Urothelium cell line (cell line): ENCODE results near the gene SKAP2.

Experiments used
- DNase-seq: peaks from one replicate; pipeline ENCODE4 v3.0.0; 2011; ENCODE audit warnings: low spot score, mixed read lengths
- FAIRE-seq: peaks from 2 replicates; lab custom pipeline; 2011; peaks lifted over from hg19 to GRCh38; lab: Jason Lieb, UNC

Gene SKAP2

DNA sequence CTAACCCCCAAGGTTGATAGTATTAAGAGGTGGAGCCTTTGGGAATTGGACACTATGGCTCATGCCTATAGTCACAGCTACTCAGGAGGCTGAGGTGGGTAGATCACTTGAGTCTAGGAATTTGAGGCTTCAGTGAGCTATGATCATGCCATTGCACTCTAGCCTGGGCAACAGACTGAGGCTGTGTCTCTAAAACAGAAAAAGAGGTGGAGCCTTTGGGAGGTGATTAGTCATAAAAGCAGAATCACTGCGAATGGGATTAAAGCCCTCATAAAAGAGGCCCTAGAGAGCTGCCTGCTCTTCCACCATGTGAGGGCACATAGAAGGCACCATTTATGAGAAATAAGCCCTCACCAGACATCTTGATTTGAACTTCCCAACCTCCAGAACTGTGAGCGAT is 81.9 kb downstream of the SKAP2 start:
- no peak for DNase-seq
- no peak for FAIRE-seq

GRCh38 chr7:26779978-26780595 is 84.3 kb downstream of the SKAP2 start:
- FAIRE-seq (no peak), DNase-seq (no peak)

DNA sequence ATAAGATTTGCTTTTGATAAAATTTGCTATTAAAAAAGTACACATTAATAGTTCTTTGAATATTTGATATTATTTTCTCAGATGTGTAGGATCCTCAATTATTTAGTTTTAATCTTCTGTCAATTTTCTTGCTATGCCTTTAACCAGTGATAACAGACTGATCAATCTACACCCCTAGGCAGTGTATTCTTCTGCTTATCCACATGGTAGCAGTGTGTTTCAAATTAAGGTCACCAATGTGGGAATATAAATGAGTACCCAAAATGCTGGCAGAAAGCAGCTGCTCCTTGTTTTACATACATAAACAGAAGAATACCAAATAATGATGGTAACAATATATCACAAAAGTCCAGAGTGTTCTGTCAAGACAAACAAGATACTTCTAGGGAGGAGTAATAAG is 87.0 kb downstream of the SKAP2 start:
- FAIRE-seq: no peak
- no peak for DNase-seq

DNA sequence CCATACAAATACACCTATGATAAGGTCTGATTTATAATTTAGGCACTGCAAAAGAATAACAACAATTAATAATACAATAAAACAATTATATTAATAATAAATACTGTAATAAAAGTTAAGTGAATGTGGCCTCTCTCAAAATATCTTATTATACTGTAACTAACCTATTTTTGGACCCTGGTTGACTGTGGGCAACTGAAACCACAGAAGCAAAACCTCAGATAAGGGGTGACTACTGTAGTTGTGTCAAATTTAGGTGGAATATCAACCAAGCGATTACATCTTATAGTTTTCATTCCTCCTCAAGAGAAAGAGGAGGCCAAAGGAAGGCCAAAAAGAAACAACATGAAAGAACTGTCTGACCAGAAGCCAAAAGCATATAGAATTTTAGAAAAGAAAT is 103.9 kb downstream of the SKAP2 start:
- FAIRE-seq (no peak), DNase-seq (no peak)

- no peak for DNase-seq
Measured at GRCh38 chr7:26759108-26759507, 105.3 kb downstream of the SKAP2 start.

DNA sequence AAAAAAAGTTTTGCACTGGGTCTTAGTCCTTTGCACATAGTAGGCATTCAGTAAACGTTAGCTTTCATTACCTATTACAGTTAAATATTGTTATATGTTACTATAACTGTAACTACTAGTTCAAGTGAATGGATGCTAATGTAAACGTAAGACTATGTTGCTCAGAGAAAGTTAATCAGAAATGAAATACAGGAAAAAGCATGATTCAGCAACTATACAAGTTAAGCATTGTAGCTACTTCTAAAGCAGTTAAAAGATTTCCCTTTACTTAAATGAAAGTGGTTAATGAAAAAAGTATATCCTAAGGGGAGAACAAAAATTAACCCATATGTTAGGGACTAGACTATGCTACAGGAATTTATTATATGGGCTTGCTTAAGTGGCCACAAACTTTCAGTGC is 121.2 kb downstream of the SKAP2 start:
- DNase-seq: no peak
- FAIRE-seq: no peak

More at GRCh38 chr7:26759108-26759507, 105.3 kb downstream of the SKAP2 start:
- no peak for FAIRE-seq

GRCh38 chr7:26735976-26736600 is 128.3 kb downstream of the SKAP2 start:
- DNase-seq (no peak), FAIRE-seq (no peak)

DNA sequence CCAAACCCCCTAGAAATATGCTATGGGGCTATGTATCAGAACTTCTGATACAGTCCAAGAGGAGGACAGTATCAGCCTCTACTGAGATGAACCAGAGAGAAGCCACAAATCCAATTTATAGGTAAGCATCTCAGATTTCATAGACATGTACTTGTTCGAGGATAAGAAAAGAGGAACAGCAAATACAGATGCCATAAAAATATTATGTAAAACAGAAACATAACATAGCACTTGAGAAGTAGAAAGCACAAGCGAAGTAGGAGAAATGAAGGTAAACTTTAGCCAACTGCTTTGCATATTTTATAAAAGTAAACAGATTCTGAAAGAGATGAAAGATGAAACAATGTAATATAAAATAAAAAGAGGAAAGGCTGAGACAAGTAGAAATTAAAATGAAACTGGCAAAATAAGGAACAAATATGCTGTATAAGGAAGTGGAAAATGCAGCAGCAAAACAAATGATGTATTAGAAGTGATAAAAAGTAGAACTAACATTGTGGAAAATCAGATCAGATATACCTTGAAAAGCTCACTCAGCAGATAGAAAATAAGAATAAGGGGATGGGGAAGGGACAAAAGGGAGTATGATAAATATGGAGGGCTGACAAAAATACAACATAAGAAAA is 135.1 kb downstream of the SKAP2 start:
- DNase-seq: no peak
- no peak for FAIRE-seq

GRCh38 chr7:26726051-26726450 is 138.3 kb downstream of the SKAP2 start:
- FAIRE-seq (no peak), DNase-seq (no peak)

DNA sequence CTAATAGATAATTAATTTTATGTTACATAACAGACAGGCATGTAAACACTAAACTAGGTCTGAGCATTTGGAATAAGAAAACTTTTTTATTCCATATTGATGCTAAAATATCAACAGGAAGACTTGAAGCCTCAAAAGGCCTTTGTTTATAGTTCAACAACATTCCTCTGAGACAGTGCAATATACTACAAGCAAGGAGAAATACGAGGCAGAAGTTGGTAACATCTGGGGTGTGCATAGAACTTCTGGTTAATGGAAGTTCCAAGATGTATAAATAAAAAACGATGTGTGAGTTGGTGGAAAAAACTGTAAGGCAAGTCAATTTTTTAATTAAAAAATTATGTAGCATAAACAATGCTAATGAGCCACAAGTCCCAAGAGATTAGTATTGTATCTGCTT is 139.6 kb downstream of the SKAP2 start:
- FAIRE-seq (no peak), DNase-seq (no peak)

GRCh38 chr7:26723129-26723528 is 141.3 kb downstream of the SKAP2 start:
- FAIRE-seq (no peak), DNase-seq (no peak)

DNA sequence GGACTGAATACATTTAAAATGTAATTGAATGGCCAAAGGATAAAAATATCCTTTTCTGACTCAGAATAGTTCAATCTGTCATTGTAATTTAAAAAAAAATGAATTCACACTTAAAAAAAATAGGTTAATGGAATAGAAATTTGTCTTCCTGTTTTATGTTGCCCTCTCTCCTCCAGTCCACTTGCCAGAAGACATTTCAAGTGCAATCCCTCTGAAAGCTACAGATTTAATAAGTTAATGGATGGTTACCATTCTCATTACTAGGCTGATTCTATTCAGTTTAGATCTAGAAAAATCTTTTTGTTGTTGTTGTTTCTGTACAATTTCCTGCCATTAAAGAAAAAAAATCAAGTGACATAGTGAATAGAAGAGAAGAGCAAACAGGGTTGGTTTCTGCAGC is 142.9 kb downstream of the SKAP2 start:
- DNase-seq: no peak
- FAIRE-seq: no peak

GRCh38 chr7:26718063-26718462 is 146.3 kb downstream of the SKAP2 start:
- DNase-seq (no peak), FAIRE-seq (no peak)

DNA sequence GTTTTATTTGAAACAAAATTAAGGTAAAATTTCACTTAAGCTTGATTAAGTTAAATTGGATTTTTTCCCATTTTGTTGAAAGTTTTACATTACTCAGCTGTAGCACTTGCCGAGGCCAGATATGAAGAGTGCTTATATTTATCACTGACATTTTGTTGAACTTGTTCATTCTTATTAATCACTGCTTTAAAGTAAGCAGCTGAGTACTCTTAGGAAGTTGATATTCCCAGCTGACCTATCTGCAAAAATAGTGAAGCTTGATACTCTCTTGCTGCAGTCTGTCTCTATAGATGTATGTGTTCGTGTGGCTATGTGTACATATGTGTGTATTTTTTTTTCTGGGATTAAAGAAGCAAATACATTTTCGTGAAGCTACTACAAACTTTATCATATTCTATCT is 150.0 kb downstream of the SKAP2 start:
- DNase-seq (no peak), FAIRE-seq (peak; percentile 66)

GRCh38 chr7:26714006-26714405 is 150.4 kb downstream of the SKAP2 start:
- no peak for FAIRE-seq

DNA sequence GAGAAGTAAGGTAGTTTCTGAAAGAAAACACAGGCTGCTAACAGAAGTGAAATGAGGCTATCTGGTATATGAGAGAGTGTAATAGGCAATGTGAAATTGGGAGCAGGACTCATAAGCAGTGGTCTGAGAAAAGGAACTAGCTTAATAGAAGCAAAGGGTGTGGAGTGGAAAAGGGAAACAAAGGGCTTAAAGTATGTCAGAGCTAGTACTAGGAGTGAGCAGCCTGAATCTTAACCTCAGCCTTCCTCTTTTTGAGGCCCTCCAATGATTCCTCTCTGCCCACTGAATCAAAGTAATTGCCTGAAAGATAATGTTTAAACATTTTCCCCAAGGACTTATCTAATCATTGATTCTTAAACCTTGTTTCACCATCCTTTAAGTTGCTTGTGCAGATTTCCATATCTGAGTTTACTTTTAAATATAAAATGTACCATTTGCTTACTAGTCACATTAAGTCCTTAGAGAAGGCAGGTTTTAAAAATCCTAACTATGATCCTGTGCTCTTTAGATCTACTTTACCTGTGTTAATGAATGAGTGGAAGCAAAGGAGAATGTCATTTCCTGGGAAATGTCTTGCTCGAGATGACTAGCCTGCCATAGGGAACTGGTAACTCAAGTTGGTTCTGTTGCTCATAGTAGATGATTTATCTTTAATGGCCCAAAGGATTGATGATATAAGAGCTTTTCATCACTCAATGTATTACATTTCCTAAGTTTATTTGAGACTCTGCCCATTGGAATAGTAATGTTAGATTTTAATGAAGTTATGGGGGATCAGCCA is 155.0 kb downstream of the SKAP2 start:
- FAIRE-seq (no peak), DNase-seq (no peak)

More at GRCh38 chr7:26714006-26714405, 150.4 kb downstream of the SKAP2 start:
- no peak for DNase-seq

GRCh38 chr7:26705567-26705966 is 158.8 kb downstream of the SKAP2 start:
- FAIRE-seq (peak; percentile 68), DNase-seq (peak; percentile 79)

DNA sequence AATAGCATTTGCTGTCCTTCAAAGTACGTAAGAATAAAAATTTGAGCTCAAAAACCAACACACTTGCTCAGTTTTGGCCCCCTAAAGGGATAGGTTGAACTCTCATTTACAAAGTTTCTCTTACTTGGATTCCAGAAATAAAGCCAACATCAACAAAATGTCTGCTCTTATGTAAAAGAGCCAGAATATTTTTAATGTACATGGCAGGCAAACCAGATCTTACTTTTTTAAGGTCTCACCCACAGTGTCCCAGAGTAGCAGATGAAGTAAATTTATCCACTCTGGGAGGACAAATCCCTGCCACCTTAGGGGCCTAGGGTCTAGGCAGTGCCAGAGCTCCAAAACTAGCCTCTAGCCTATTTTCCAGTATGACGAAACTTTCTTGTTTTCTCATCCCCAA is 159.6 kb downstream of the SKAP2 start:
- DNase-seq (no peak), FAIRE-seq (no peak)

GRCh38 chr7:26704036-26704435 is 160.4 kb downstream of the SKAP2 start:
- DNase-seq: no peak
- no peak for FAIRE-seq

- no peak for FAIRE-seq
Measured at GRCh38 chr7:26700893-26701292, 163.5 kb downstream of the SKAP2 start.

DNA sequence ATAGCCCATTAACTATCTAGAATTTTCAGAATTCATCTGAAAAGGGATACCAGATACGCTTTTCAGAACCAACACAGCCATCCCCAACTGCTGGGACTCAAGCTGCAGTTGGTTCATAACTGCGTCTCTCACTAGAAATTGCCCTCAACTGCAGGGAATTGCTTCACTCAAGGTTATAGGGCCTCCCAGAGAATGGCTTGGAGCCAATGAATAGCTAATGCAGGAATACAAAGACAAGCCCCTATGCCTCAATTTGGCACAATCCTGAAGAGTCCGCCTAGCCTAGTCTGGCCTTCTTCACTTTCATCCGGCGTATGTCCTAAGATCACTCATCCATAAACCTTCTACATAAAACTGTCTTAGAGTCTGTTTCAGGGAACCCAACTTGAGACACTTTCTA is 164.0 kb downstream of the SKAP2 start:
- FAIRE-seq (no peak), DNase-seq (no peak)

More at GRCh38 chr7:26700893-26701292, 163.5 kb downstream of the SKAP2 start:
- DNase-seq: no peak

DNA sequence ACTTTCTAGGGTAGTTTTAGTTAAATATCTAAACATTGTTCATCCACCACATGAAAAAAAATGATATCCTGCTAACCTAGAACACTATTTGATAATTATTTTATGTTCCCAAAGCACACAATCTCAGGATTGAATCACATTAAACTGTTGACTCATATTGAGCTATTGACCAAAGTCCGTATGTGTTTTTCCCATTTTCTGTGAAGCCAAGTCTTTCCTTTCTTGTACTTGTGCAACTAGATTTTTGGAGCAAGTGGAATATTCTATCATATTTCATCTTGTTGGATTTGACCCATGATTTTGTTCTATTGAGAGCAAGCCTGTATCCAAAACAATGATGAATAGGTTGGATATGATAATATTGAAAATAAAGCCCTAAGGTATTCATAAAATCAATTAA is 164.6 kb downstream of the SKAP2 start:
- DNase-seq (no peak), FAIRE-seq (no peak)
